ENCODE measurements around the gene DNPH1. TPM values are rescaled to one million over a fixed set of nuclear protein-coding genes. Genes with fewer than 3 reads are reported as not detected.
A peak's percentile ranks its signal among the peaks of the same experiment; 100 is the strongest.

Gene DNPH1
- total RNA-seq, 1 experiment from 2014 or later, result 47.0 TPM

DNA sequence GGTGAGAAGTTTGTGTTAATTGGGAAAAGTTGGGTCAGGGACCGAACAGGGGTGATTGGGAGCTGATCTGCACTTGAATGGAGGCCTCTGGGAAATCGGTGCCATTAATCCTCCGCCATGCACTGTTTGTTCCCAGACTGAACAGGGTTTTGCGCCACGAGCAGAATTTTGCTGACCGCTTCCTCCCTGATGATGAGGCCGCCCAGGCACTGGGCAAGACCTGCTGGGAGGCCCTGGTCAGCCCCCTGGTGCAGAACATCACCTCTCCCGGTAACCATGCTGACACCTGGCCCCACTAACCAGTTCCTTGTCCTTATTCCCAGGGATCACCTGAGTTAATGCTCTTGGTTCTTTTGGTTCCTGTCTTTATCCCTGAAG lies 25.6 kb downstream of the DNPH1 start:
- H3K18ac ChIP-seq (ENCODE audit: insufficient read length, low read depth, low read length), result no peak overlapping the region
- no peaks in the 10 kb centered on the region for H3K4me1 ChIP-seq (ENCODE audit: insufficient read depth, low read length)
- no peak overlapping the region for H4K91ac ChIP-seq (ENCODE audit: insufficient read length, low read depth, low read length)
- WGBS (ENCODE audit: extremely low coverage, insufficient read length, low lambda C conversion rate), result no CpG with 5 or more reads among the region's 8 CpGs
- no peak overlapping the region for H2AK5ac ChIP-seq (ENCODE audit: insufficient read length, low read length)
- no peak overlapping the region for H3K9ac ChIP-seq (ENCODE audit: extremely low read depth, insufficient read length, low read length)
- H3K23me2 ChIP-seq (ENCODE audit: insufficient read length, low read depth, low read length, poor library complexity, severe bottlenecking), result no peaks in the 10 kb centered on the region
- TF ChIP-seq, protein P1, sequence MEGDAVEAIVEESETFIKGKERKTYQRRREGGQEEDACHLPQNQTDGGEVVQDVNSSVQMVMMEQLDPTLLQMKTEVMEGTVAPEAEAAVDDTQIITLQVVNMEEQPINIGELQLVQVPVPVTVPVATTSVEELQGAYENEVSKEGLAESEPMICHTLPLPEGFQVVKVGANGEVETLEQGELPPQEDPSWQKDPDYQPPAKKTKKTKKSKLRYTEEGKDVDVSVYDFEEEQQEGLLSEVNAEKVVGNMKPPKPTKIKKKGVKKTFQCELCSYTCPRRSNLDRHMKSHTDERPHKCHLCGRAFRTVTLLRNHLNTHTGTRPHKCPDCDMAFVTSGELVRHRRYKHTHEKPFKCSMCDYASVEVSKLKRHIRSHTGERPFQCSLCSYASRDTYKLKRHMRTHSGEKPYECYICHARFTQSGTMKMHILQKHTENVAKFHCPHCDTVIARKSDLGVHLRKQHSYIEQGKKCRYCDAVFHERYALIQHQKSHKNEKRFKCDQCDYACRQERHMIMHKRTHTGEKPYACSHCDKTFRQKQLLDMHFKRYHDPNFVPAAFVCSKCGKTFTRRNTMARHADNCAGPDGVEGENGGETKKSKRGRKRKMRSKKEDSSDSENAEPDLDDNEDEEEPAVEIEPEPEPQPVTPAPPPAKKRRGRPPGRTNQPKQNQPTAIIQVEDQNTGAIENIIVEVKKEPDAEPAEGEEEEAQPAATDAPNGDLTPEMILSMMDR (conservative IDR thresholded peaks at IDR 0.05), result no peak
- no peak overlapping the region for H3K4ac ChIP-seq (ENCODE audit: low read depth, low read length)
- H2BK120ac ChIP-seq (ENCODE audit: low read depth, low read length, poor library complexity, severe bottlenecking), result no peak overlapping the region
- no peak overlapping the region for H3T11ph ChIP-seq (ENCODE audit: low read length)
- Mint-ChIP-seq H3K4me3 (no peak overlapping the region), H3K36me3 (ENCODE audit: insufficient read depth in 1 of 3, low read depth in 3 of 3) (no peaks in the 10 kb centered on the region; a peak in 3 of 7 replicates), H3K4me1 (peaks cover 4 to 10% of the 10 kb centered on the region in 2 experiments; a peak in 3 of 4 replicates), H3K9me3 (no peaks in the 10 kb centered on the region), H3K27ac (peak overlapping the region in 1 of 3 experiments; percentile 50; a peak in 1 of 7 replicates), H3K27me3 (ENCODE audit: low read depth) (no peaks in the 10 kb centered on the region; the same call in 1 of the 2 replicates)
- no peak overlapping the region for H2BK12ac ChIP-seq (ENCODE audit: insufficient read length, low read depth, low read length)
- no peak overlapping the region for H3K4me2 ChIP-seq (ENCODE audit: insufficient read depth, insufficient read length, low read length)
- no peak overlapping the region for H3K27ac ChIP-seq (ENCODE audit: insufficient read length, low read depth, low read length)
- H3K23ac ChIP-seq (ENCODE audit: insufficient read length, low read depth, low read length), result no peak overlapping the region
- no peaks in the 10 kb centered on the region for H3K79me1 ChIP-seq (ENCODE audit: insufficient read depth, low read depth, low read length, poor library complexity, severe bottlenecking)
- no peaks in the 10 kb centered on the region for H3K79me2 ChIP-seq (ENCODE audit: insufficient read depth, low read length)
- no peak overlapping the region for H2BK20ac ChIP-seq (ENCODE audit: low read depth, low read length, poor library complexity, severe bottlenecking)
- H3K9me3 ChIP-seq (ENCODE audit: control insufficient read depth, low read depth, low read length), result no peaks in the 10 kb centered on the region
- H2BK5ac ChIP-seq (ENCODE audit: insufficient read length, low read length), result no peak overlapping the region
- H4K8ac ChIP-seq (replicated peaks; ENCODE audit: insufficient read length, low read depth, low read length), result no peak overlapping the region
- no peak overlapping the region for H3K56ac ChIP-seq (ENCODE audit: insufficient read length, low read depth, low read length)
- DNase-seq, result no peak
- no peak overlapping the region for H3K14ac ChIP-seq (ENCODE audit: insufficient read depth, low read length)
- no peaks in the 10 kb centered on the region for H4K20me1 ChIP-seq (ENCODE audit: control insufficient read depth, insufficient read depth, insufficient read length)
- no peak overlapping the region for H2AFZ ChIP-seq (ENCODE audit: low read length)
- H3K27me3 ChIP-seq (ENCODE audit: insufficient read depth, low read length), result no peaks in the 10 kb centered on the region
- H2BK15ac ChIP-seq (ENCODE audit: low read depth, low read length), result no peak overlapping the region
- no peak overlapping the region for H4K5ac ChIP-seq (ENCODE audit: insufficient read length, low read depth, low read length)
